CD14-positive monocyte (primary cell): ENCODE results near the gene DAZAP1. TPM values are rescaled to one million over a fixed set of nuclear protein-coding genes. Genes with fewer than 3 reads are reported as not detected.

Experiments used
- DNase-seq, 3 donors: peaks; one replicate each; pipeline ENCODE4 v3.0.0-alpha.2; 2011 to 2022
- H2AFZ ChIP-seq: 2 replicates; pipeline ENCODE4 v1.6.0; 2012; ENCODE audit warnings: mild to moderate bottlenecking, low read depth, low read length, inconsistent platforms; ENCODE audit not compliant: insufficient read depth, poor library complexity, severe bottlenecking
- H3K27ac ChIP-seq, 2 donors: 1 replicate in 1 of 2; 2 replicates in 1 of 2; pipeline ENCODE4 v1.5.1; 2012 to 2013; ENCODE audit warnings: low read length in 2 of 2, control low read depth in 1 of 2, inconsistent platforms in 1 of 2, low read depth in 1 of 2, mild to moderate bottlenecking in 1 of 2
- H3K27me3 ChIP-seq, 2 donors: one replicate each; pipeline versions ENCODE4 v1.6.0 to v1.6.1; 2011 to 2013; ENCODE audit warnings: low read length in 2 of 2; ENCODE audit not compliant: control insufficient read depth in 2 of 2, insufficient read depth in 2 of 2
- H3K36me3 ChIP-seq, 2 donors: replicated peaks in 1 of 2; 1 replicate in 1 of 2; 2 replicates in 1 of 2; pipeline versions ENCODE4 v1.5.1 to v1.6.1; 2012 to 2013; ENCODE audit warnings: low read length in 2 of 2, control low read depth in 1 of 2, inconsistent platforms in 1 of 2, mild to moderate bottlenecking in 1 of 2; ENCODE audit not compliant: insufficient read depth in 2 of 2, control insufficient read depth in 1 of 2
- H3K4me1 ChIP-seq, 2 donors: 1 replicate in 1 of 2; 2 replicates in 1 of 2; pipeline versions ENCODE4 v1.5.1 to v1.6.1; 2012 to 2013; ENCODE audit warnings: low read length in 2 of 2, control low read depth in 1 of 2, inconsistent platforms in 1 of 2, mild to moderate bottlenecking in 1 of 2, moderate library complexity in 1 of 2; ENCODE audit not compliant: insufficient read depth in 2 of 2, control insufficient read depth in 1 of 2
- H3K4me2 ChIP-seq: replicated peaks from 2 replicates; pipeline ENCODE3; 2012; ENCODE audit warnings: low read length, moderate library complexity, mild to moderate bottlenecking; ENCODE audit not compliant: poor library complexity, severe bottlenecking; ENCODE audit errors: extremely low read depth
- H3K4me3 ChIP-seq, 3 experiments: fragments of 200-600 bp in 1 of 3; sonication (generic) in 1 of 3; replicated peaks in 1 of 3; 1 replicate in 2 of 3; 2 replicates in 1 of 3; pipeline ENCODE4 v1.5.1; 2011 to 2013; ENCODE audit warnings: low read length in 3 of 3, mild to moderate bottlenecking in 3 of 3, control low read depth in 2 of 3, low read depth in 2 of 3, inconsistent platforms in 1 of 3, moderate library complexity in 1 of 3
- H3K79me2 ChIP-seq: 2 replicates; pipeline ENCODE4 v1.6.0; 2012; ENCODE audit warnings: mild to moderate bottlenecking, control low read depth, inconsistent platforms, low read length, moderate library complexity; ENCODE audit not compliant: insufficient read depth
- H3K9ac ChIP-seq: 2 replicates; pipeline ENCODE4 v1.6.0; 2017; ENCODE audit warnings: low read length, mild to moderate bottlenecking; ENCODE audit not compliant: insufficient read depth, poor library complexity, severe bottlenecking
- H3K9me3 ChIP-seq, 2 donors: replicated peaks in 1 of 2; 1 replicate in 1 of 2; 2 replicates in 1 of 2; pipeline versions ENCODE4 v1.5.1 to v1.6.1; 2012 to 2013; ENCODE audit warnings: low read length in 2 of 2, control low read depth in 1 of 2; ENCODE audit not compliant: control insufficient read depth in 1 of 2, insufficient read depth in 1 of 2
- H4K20me1 ChIP-seq: 2 replicates; pipeline ENCODE4 v1.6.0; 2012; ENCODE audit warnings: mild to moderate bottlenecking, low read length, control low read depth, moderate library complexity; ENCODE audit not compliant: insufficient read depth
- H3K27ac Mint-ChIP-seq, 7 donors: one replicate each; pipeline ENCODE4 v1.8.0; 2020; ENCODE audit warnings: mild to moderate bottlenecking in 7 of 7, mixed read lengths in 7 of 7, moderate library complexity in 6 of 7, inconsistent platforms in 2 of 7
- H3K27me3 Mint-ChIP-seq, 3 donors: one replicate each; pipeline ENCODE4 v1.8.0; 2021 to 2022; ENCODE audit warnings: low read depth in 3 of 3, mild to moderate bottlenecking in 3 of 3, mixed read lengths in 3 of 3, moderate library complexity in 3 of 3, inconsistent platforms in 1 of 3
- H3K36me3 Mint-ChIP-seq, 2 donors: one replicate each; pipeline ENCODE4 v1.8.0; 2020; ENCODE audit warnings: mixed read lengths in 2 of 2, inconsistent platforms in 1 of 2, mild to moderate bottlenecking in 1 of 2
- H3K4me1 Mint-ChIP-seq: one replicate; pipeline ENCODE4 v1.8.0; 2020; ENCODE audit warnings: mild to moderate bottlenecking, mixed read lengths
- H3K4me3 Mint-ChIP-seq, 2 donors: one replicate each; pipeline ENCODE4 v1.8.0; 2020; ENCODE audit warnings: mild to moderate bottlenecking in 2 of 2, mixed read lengths in 2 of 2, moderate library complexity in 1 of 2
- H3K9me3 Mint-ChIP-seq, 7 donors: one replicate each; pipeline ENCODE4 v1.8.0; 2020 to 2022; ENCODE audit warnings: mixed read lengths in 7 of 7, mild to moderate bottlenecking in 6 of 7, moderate library complexity in 6 of 7, inconsistent platforms in 2 of 7
- WGBS: methylation state at CpG from one replicate; pipeline ENCODE4 v1.1.5; 2013; ENCODE audit warnings: missing lambda C conversion rate; ENCODE audit not compliant: insufficient coverage; 5-methylcytosine and 5-hydroxymethylcytosine counted together
- intact Hi-C, 2 donors: fragments of 100-400 bp; cut with micrococcal nuclease; formaldehyde crosslinking; loops; one replicate each; pipeline versions ENCODE4 v1.15.0 to v1.15.1; 2023
- polyA plus RNA-seq, 3 donors: library from polyadenylated mRNA; depleted of rRNA in 1 of 3; unstranded in 2 of 3; stranded (reverse) in 1 of 3; fragments of 300-500 nt in 2 of 3; fragments of >200 nt in 1 of 3; fragmentation: Illumina TruSeq in 2 of 3; gene quantifications; 1 replicate in 2 of 3; 2 replicates in 1 of 3; pipeline ENCODE4 v1.2.3, GENCODE V29; 2012 to 2021
- TF ChIP-seq, protein P1 (sequence below): fragments of 200-600 bp; IDR thresholded peaks from one replicate; pipeline ENCODE4 v1.8.0; 2022; ENCODE audit warnings: antibody characterized with exemption, mild to moderate bottlenecking

DAZAP1 gene
- polyA plus RNA-seq, 3 donors = 3.3 to 57.1 (median 4.2) TPM

DNA sequence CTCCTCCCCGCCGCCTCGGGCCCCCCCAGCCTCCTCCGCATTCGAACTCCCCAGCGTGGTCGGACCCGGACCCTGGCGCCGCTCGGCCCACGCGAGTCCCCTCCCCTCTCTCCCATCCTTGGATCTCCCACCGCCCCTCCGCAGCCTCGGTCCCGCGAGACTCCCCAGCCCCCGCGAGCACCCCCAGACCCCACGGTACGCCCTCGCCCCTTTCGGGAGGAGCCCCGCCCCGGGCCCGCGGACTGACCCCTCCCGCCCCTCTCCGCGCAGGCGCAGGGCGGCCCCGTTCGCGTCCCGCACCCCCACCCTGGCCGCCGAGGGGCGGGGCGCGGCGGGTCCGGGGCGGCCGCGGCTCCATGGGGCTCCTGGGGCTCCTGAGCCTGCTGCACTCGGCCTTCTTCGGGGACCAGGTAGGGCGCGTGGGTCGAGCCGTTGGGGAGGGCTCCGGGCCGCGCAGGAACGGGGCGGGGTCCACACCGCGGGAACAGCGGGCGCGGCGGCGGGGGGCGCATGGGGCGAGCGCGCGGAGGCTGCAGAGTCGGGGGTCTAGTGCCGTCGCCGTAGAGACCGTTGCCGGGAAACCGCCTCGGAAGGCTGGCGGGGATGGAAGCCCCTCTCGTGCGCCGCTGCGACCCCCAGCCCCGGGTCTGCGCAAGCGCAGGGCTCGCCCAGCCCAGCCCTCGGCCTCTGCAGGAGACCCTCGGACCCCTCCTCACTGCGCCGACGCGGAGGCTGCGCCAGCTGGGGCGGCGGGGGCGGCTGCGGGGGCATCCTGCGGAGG, 38.7 kb downstream of the DAZAP1 start:
- Histone ChIP-seq H3K4me1 (peaks cover 14 to 32% of the 10 kb centered on the region in 2 donors), H3K27me3 (peaks cover 40 to 61% of the 10 kb centered on the region in 2 donors), H3K27ac (no peak overlapping the region), H3K9ac (no peak overlapping the region), H4K20me1 (peaks cover 60% of the 10 kb centered on the region), H3K9me3 (peaks cover 0 to 23% of the 10 kb centered on the region in 2 donors), H3K36me3 (peaks cover 11 to 17% of the 10 kb centered on the region in 2 donors), H2AFZ (no peak overlapping the region), H3K4me2 (peak overlapping the region; percentile 87), H3K79me2 (peaks cover 1% of the 10 kb centered on the region), H3K4me3 (no peak overlapping the region)
- DNase-seq = no peak
- intact Hi-C loops = loop anchor here in 1 of 2 donors (10.0 kb wide), 1 partner anchor 69 kb away; the partner anchor contains the start of gene ADAMTSL5
- H3K36me3 Mint-ChIP-seq = peaks cover 17 to 25% of the 10 kb centered on the region in 2 donors
- H3K4me1 Mint-ChIP-seq = peaks cover 17% of the 10 kb centered on the region
- TF ChIP-seq, protein P1, sequence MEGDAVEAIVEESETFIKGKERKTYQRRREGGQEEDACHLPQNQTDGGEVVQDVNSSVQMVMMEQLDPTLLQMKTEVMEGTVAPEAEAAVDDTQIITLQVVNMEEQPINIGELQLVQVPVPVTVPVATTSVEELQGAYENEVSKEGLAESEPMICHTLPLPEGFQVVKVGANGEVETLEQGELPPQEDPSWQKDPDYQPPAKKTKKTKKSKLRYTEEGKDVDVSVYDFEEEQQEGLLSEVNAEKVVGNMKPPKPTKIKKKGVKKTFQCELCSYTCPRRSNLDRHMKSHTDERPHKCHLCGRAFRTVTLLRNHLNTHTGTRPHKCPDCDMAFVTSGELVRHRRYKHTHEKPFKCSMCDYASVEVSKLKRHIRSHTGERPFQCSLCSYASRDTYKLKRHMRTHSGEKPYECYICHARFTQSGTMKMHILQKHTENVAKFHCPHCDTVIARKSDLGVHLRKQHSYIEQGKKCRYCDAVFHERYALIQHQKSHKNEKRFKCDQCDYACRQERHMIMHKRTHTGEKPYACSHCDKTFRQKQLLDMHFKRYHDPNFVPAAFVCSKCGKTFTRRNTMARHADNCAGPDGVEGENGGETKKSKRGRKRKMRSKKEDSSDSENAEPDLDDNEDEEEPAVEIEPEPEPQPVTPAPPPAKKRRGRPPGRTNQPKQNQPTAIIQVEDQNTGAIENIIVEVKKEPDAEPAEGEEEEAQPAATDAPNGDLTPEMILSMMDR = no peak
- H3K9me3 Mint-ChIP-seq = peaks cover 0 to 27% (median 15%) of the 10 kb centered on the region in 7 donors
- H3K27me3 Mint-ChIP-seq = peaks cover 48 to 72% (median 52%) of the 10 kb centered on the region in 3 donors
- 1% methylated on average over 94 of the region's 99 CpGs for WGBS
- H3K4me3 Mint-ChIP-seq = no peak overlapping the region
- H3K27ac Mint-ChIP-seq = no peak overlapping the region

DNA sequence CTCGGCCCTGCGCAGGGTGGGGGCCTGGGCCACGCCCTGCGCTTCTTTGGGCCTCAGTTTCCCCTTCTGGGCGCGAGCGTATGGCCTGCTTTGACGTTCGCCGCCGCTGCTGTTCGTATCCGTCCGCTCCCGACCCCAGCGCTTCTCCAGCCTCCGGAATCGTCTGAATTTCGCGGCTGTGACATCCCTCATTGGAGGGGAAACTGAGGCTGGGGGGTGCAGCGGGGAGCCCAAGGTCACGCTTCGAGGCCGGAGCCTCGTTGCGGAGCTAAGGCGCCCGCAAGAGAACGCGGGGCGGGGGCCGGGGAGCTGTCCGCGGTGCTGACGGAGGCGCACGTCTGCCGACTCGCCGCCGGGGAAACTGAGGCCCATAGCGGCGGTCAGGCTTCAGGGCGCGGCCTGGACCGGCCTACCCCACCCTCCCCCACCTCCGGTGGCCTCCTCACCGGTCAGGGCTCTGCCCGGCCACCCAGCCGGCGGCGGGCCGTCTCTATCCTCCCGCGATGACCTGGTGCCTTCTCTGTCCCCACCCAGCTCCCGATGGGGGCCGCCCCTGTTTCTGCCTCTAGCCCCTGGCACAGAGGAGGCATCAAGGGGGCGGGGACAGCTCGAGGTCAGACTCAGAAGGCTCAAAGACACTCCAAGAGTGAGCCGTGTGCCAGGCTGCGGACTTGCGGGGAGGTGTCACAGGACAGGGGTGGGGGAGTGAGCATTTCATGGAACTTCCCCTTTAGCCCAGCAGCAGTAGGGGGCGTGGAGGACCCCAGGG, 39.5 kb downstream of the DAZAP1 start:
- H3K27me3 ChIP-seq = peaks cover 45 to 69% of the 10 kb centered on the region in 2 donors
- H3K9ac ChIP-seq = no peak overlapping the region
- H3K4me3 ChIP-seq = no peak overlapping the region
- Mint-ChIP-seq H3K4me3 (peak overlapping the region in 1 of 2 donors; percentile 87), H3K27ac (no peak overlapping the region), H3K4me1 (peaks cover 17% of the 10 kb centered on the region), H3K36me3 (peaks cover 9 to 17% of the 10 kb centered on the region in 2 donors), H3K27me3 (peaks cover 55 to 80% (median 59%) of the 10 kb centered on the region in 3 donors), H3K9me3 (peaks cover 0 to 28% (median 15%) of the 10 kb centered on the region in 7 donors)
- H3K9me3 ChIP-seq = peaks cover 0 to 23% of the 10 kb centered on the region in 2 donors
- H3K36me3 ChIP-seq = peaks cover 3 to 10% of the 10 kb centered on the region in 2 donors
- TF ChIP-seq, protein P1 = no peak
- H4K20me1 ChIP-seq = peaks cover 53% of the 10 kb centered on the region
- peaks cover 14 to 32% of the 10 kb centered on the region in 2 donors for H3K4me1 ChIP-seq
- no peaks in the 10 kb centered on the region for H3K79me2 ChIP-seq
- intact Hi-C loops = loop anchor here in 1 of 2 donors (10.0 kb wide), 1 partner anchor 68 kb away; the partner anchor contains the start of gene ADAMTSL5
- peak overlapping the region; percentile 87 for H3K4me2 ChIP-seq
- no peak for DNase-seq
- 2% methylated on average over 51 of the region's 63 CpGs for WGBS
- H3K27ac ChIP-seq = no peak overlapping the region
- H2AFZ ChIP-seq = no peak overlapping the region
